K562 (cell line): ENCODE data around the gene ITM2A. TPM values are rescaled to one million over a fixed set of nuclear protein-coding genes. Genes with fewer than 3 reads are reported as not detected.
A peak's percentile ranks its signal among the peaks of the same experiment; 100 is the strongest.

Experiments used
- ATAC-seq: fragments of 200-7000 bp; cut with Tn5 transposase; 3 replicates; pipeline ENCODE4 v1.9.1; 2020; ENCODE audit warnings: moderate library complexity
- BruUV-seq: library from RNA; stranded (reverse); fragments of 400-500 nt; replicated peaks from 2 replicates; lab custom pipeline; 2021; lab: Mats Ljungman, UMichigan
- CTCF ChIA-PET: fragments of 300-600 bp; formaldehyde crosslinking; extraction: SDS; loops from one replicate; lab custom pipeline; 2021; ENCODE audit warnings: low intra/inter-chr PET ratio; lab: Yijun Ruan, JAX
- POLR2A ChIA-PET: fragments of 300-600, 350-650 bp; sonication (Branson Sonifier 250); formaldehyde crosslinking; extraction: SDS; loops from one replicate; lab custom pipeline; 2021; ENCODE audit warnings: antibody characterized with exemption, inconsistent platforms; lab: Yijun Ruan, JAX
- DNase-seq, 4 experiments: peaks; one replicate each; pipeline versions ENCODE4 v3.0.0 to v3.0.0-alpha.2; 2011 to 2018; ENCODE audit warnings: low spot score in 3 of 4, mixed read lengths in 3 of 4; ENCODE audit errors: extremely low read depth in 1 of 4
- FAIRE-seq: peaks from 2 replicates; lab custom pipeline; 2011; peaks lifted over from hg19 to GRCh38; lab: Jason Lieb, UNC
- H2AFZ ChIP-seq: 2 replicates; pipeline ENCODE4 v1.6.0; 2011; ENCODE audit warnings: low read depth, low read length, control low read depth, inconsistent platforms
- H3K27ac ChIP-seq: fragments of 200-600 bp; 3 replicates; pipeline ENCODE4 v1.8.0; 2011; ENCODE audit warnings: low read depth, mild to moderate bottlenecking, control low read depth, inconsistent platforms, low read length, moderate library complexity, mixed read lengths; ENCODE audit errors: extremely low read depth
- H3K27me3 ChIP-seq, 2 experiments: fragments of 300-600 bp in 1 of 2; 2 replicates in 1 of 2; 3 replicates in 1 of 2; pipeline versions ENCODE4 v1.6.0 to v1.8.0; 2011; ENCODE audit warnings: inconsistent platforms in 2 of 2, low read length in 2 of 2, mild to moderate bottlenecking in 1 of 2, mixed read lengths in 1 of 2, moderate library complexity in 1 of 2; ENCODE audit not compliant: control insufficient read depth in 2 of 2, insufficient read depth in 2 of 2
- H3K36me3 ChIP-seq: fragments of 300-600 bp; 3 replicates; pipeline ENCODE4 v1.8.0; 2011; ENCODE audit warnings: mild to moderate bottlenecking, low read length, inconsistent platforms; ENCODE audit not compliant: control insufficient read depth, insufficient read depth
- H3K4me1 ChIP-seq, 2 experiments: fragments of 200-600 bp in 1 of 2; replicated peaks in 1 of 2; 2 replicates in 1 of 2; 3 replicates in 1 of 2; pipeline versions ENCODE4 v1.5.1 to v1.8.0; 2011; ENCODE audit warnings: inconsistent platforms in 2 of 2, low read length in 2 of 2, mild to moderate bottlenecking in 1 of 2, mixed read lengths in 1 of 2, moderate library complexity in 1 of 2; ENCODE audit not compliant: control insufficient read depth in 2 of 2, insufficient read depth in 2 of 2
- H3K4me2 ChIP-seq: 2 replicates; pipeline ENCODE4 v1.6.1; 2011; ENCODE audit warnings: low read length, control low read depth, inconsistent platforms, mixed read lengths; ENCODE audit not compliant: insufficient read depth
- H3K4me3 ChIP-seq: fragments of 200-600 bp; sonication (generic), shearing (Covaris generic); 2 replicates; pipeline ENCODE4 v1.5.1; 2016; ENCODE audit warnings: control low read depth, inconsistent platforms
- H3K79me2 ChIP-seq: fragments of 200-600 bp; 3 replicates; pipeline ENCODE4 v1.8.0; 2011; ENCODE audit warnings: low read length, inconsistent platforms; ENCODE audit not compliant: control insufficient read depth, insufficient read depth
- H3K9ac ChIP-seq, 2 experiments: 2 replicates each; pipeline versions ENCODE4 v1.6.0 to v1.6.1; 2011; ENCODE audit warnings: low read depth in 2 of 2, low read length in 2 of 2, control low read depth in 1 of 2, inconsistent platforms in 1 of 2, mild to moderate bottlenecking in 1 of 2, mixed read lengths in 1 of 2; ENCODE audit not compliant: insufficient read depth in 1 of 2
- H3K9me1 ChIP-seq: one replicate; pipeline ENCODE4 v1.6.0; 2011; ENCODE audit warnings: inconsistent platforms, mild to moderate bottlenecking, low read length, moderate library complexity; ENCODE audit not compliant: control insufficient read depth, insufficient read depth
- H3K9me3 ChIP-seq: replicated peaks from 2 replicates; pipeline ENCODE4 v1.5.1; 2011; ENCODE audit warnings: low read depth, low read length, inconsistent platforms; ENCODE audit not compliant: control insufficient read depth, insufficient read depth
- H4K20me1 ChIP-seq: replicated peaks from 2 replicates; pipeline ENCODE4 v1.6.1; 2011; ENCODE audit warnings: low read length, inconsistent platforms, mixed read lengths; ENCODE audit not compliant: control insufficient read depth, insufficient read depth
- BRCA1 ChIP-seq, 2 experiments: fragments of 450-650 bp in 1 of 2; sonication (generic) in 1 of 2; formaldehyde crosslinking in 1 of 2; IDR thresholded peaks; 2 replicates each; pipeline versions ENCODE4 v1.5.0 to v1.6.1; 2017 to 2020; ENCODE audit warnings: mild to moderate bottlenecking in 1 of 2, missing genetic modification reagents in 1 of 2
- COPS2 ChIP-seq: fragments of 450-650 bp; conservative IDR thresholded peaks from 2 replicates; pipeline ENCODE4 v1.6.1; 2016; ENCODE audit warnings: mild to moderate bottlenecking, moderate library complexity
- GTF2F1 ChIP-seq: IDR thresholded peaks from 2 replicates; pipeline ENCODE4 v1.6.1; 2011; ENCODE audit warnings: low read depth, low read length, improper control_type of control experiment
- HCFC1 ChIP-seq: IDR thresholded peaks from 2 replicates; pipeline ENCODE4 v1.6.1; 2012; ENCODE audit warnings: low read depth, low read length, improper control_type of control experiment
- POLR2A ChIP-seq: fragments of 450-650 bp; conservative IDR thresholded peaks from 2 replicates; pipeline ENCODE4 v1.6.1; 2016
- ZNF592 ChIP-seq: fragments of 450-650 bp; IDR thresholded peaks from 2 replicates; pipeline ENCODE4 v1.6.1; 2017; ENCODE audit warnings: antibody characterized with exemption, mild to moderate bottlenecking
- WGBS: fragments of 100-300 bp; shearing (Covaris generic); methylation state at CpG from one replicate; pipeline ENCODE4 v1.1.6; 2016; ENCODE audit warnings: low coverage, mixed read lengths; ENCODE audit not compliant: insufficient coverage; ENCODE audit errors: missing lambda C conversion rate; 5-methylcytosine and 5-hydroxymethylcytosine counted together
- in situ Hi-C: fragments of 300-500 bp; cut with MboI; formaldehyde crosslinking; loops from 4 replicates; pipeline ENCODE4 v1.15.0; 2018; ENCODE audit warnings: inconsistent platforms, mixed read lengths
- intact Hi-C: fragments of 100-400 bp; cut with micrococcal nuclease; formaldehyde crosslinking; loops from 2 replicates; pipeline ENCODE4 v1.14.2; 2022
- polyA plus RNA-seq, 8 experiments: library from polyadenylated mRNA; depleted of rRNA in 4 of 8; stranded (reverse) in 5 of 8; unstranded in 3 of 8; fragments of >200 nt; fragmentation: Nextera tagmentation in 2 of 8; fragmentation: Illumina TruSeq in 1 of 8; extraction: Ambion mirVana in 2 of 8; extraction: Trizol in 1 of 8; gene quantifications; 2 replicates each; pipeline versions ENCODE4 v1.2.1 to v1.2.3, GENCODE V29; 2011 to 2014; ENCODE audit warnings: inconsistent platforms in 1 of 8, missing spikeins in 1 of 8
- total RNA-seq, 7 experiments: library from RNA; depleted of rRNA in 6 of 7; stranded (reverse); fragments of >200 nt in 6 of 7; fragmentation: Illumina TruSeq in 2 of 7; extraction: Trizol in 2 of 7; gene quantifications; 2 replicates each; pipeline versions ENCODE4 v1.2.1 to v1.2.3, GENCODE V29; 2011 to 2021; ENCODE audit warnings: low replicate concordance in 1 of 7

Gene ITM2A
- total and polyA plus RNA-seq, 9 of the 15 experiments (the other 6 are each of a cell fraction or from before 2014, with no cell fraction given) = 29.4 to 117 (median 57.4) TPM

GRCh38 chrX:79365591-79365990 lies 1.5 kb downstream of the ITM2A start:
- no peaks in the 10 kb centered on the region; a peak in 2 of 5 replicates for H3K4me1 ChIP-seq
- H2AFZ ChIP-seq = no peak overlapping the region
- H3K9me1 ChIP-seq = no peaks in the 10 kb centered on the region
- ChIA-PET CTCF (no interaction called here), POLR2A (no interaction called here)
- no peak for TF ChIP-seq POLR2A
- TF ChIP-seq COPS2 = no peak
- TF ChIP-seq ZNF592 = no peak
- no peak for TF ChIP-seq BRCA1 (IDR thresholded peaks at IDR 0.05)
- TF ChIP-seq BRCA1 (CRISPR knock-in tag; IDR thresholded peaks at IDR 0.05) = no peak
- TF ChIP-seq GTF2F1 = no peak
- TF ChIP-seq HCFC1 = no peak
- H3K79me2 ChIP-seq = peaks cover 35% of the 10 kb centered on the region
- H3K4me3 ChIP-seq = peak overlapping the region; percentile 52
- H4K20me1 ChIP-seq = no peaks in the 10 kb centered on the region
- intact Hi-C loops = loop anchor here (5.0 kb wide), 1 partner anchor 47 kb away; no protein-coding TSS in a partner anchor
- no peak for FAIRE-seq
- ATAC-seq = no peak
- BruUV-seq = no TSS peak
- H3K36me3 ChIP-seq = peaks cover 6% of the 10 kb centered on the region; the same call in 2 of the 3 replicates
- in situ Hi-C loops = no loop called here
- H3K4me2 ChIP-seq = peak overlapping the region; percentile 67
- H3K27ac ChIP-seq = no peak overlapping the region; the same call in 1 of the 3 replicates
- no CpG with 5 or more reads among the region's 1 CpG for WGBS
- DNase-seq = no peak
- H3K9ac ChIP-seq = peak overlapping the region in 1 of 2 experiments; percentile 61; a peak in 2 of 4 replicates
- H3K9me3 ChIP-seq = no peaks in the 10 kb centered on the region
- no peaks in the 10 kb centered on the region for H3K27me3 ChIP-seq
